HepG2 (cell line): Measurements from ENCODE around the gene STAT5A. TPM values are rescaled to one million over a fixed set of nuclear protein-coding genes. Genes with fewer than 3 reads are reported as not detected.

Experiments used
- ATAC-seq: fragments of 200-7000 bp; cut with Tn5 transposase; 3 replicates; pipeline ENCODE4 v1.9.1; 2020; ENCODE audit warnings: mild to moderate bottlenecking, moderate library complexity
- BruUV-seq: library from RNA; stranded (reverse); fragments of 400-500 nt; replicated peaks from 2 replicates; lab custom pipeline; 2021; lab: Mats Ljungman, UMichigan
- CTCF ChIA-PET: fragments of 300-600 bp; formaldehyde crosslinking; extraction: SDS; loops from one replicate; lab custom pipeline; 2021; ENCODE audit warnings: low total read pairs, inconsistent platforms, low intra/inter-chr PET ratio; lab: Yijun Ruan, JAX
- POLR2A ChIA-PET: fragments of 350-600 bp; sonication (Branson Sonifier 250); formaldehyde crosslinking; loops from one replicate; lab custom pipeline; 2020; ENCODE audit warnings: antibody characterized with exemption, inconsistent platforms; lab: Yijun Ruan, JAX
- DNase-seq: peaks from one replicate; pipeline ENCODE4 v3.0.0-alpha.2; 2015; ENCODE audit warnings: low spot score
- FAIRE-seq: peaks from 3 replicates; lab custom pipeline; 2011; peaks lifted over from hg19 to GRCh38; lab: Jason Lieb, UNC
- H2AFZ ChIP-seq: one replicate; pipeline ENCODE4 v1.6.1; 2011; ENCODE audit warnings: low read length, inconsistent platforms
- H3K27ac ChIP-seq: fragments of 300-600 bp; 3 replicates; pipeline ENCODE4 v1.8.0; 2011; ENCODE audit warnings: mixed run types, mild to moderate bottlenecking, mixed read lengths, low read length, inconsistent platforms; ENCODE audit not compliant: insufficient read depth; ENCODE audit errors: extremely low read length
- H3K27me3 ChIP-seq, 2 experiments: fragments of 200-600 bp in 1 of 2; 2 replicates in 1 of 2; 3 replicates in 1 of 2; pipeline versions ENCODE4 v1.6.0 to v1.8.0; 2011; ENCODE audit warnings: low read length in 2 of 2, mild to moderate bottlenecking in 2 of 2, moderate library complexity in 2 of 2, inconsistent platforms in 1 of 2; ENCODE audit not compliant: insufficient read depth in 2 of 2, control insufficient read depth in 1 of 2
- H3K36me3 ChIP-seq, 2 experiments: fragments of 200-600 bp in 1 of 2; replicated peaks in 1 of 2; 2 replicates in 1 of 2; 3 replicates in 1 of 2; pipeline versions ENCODE4 v1.5.1 to v1.8.0; 2011; ENCODE audit warnings: low read length in 2 of 2, inconsistent platforms in 1 of 2; ENCODE audit not compliant: insufficient read depth in 2 of 2, control insufficient read depth in 1 of 2
- H3K4me1 ChIP-seq: 2 replicates; pipeline ENCODE4 v1.5.1; 2012; ENCODE audit warnings: low read length, inconsistent platforms; ENCODE audit not compliant: insufficient read depth
- H3K4me2 ChIP-seq: 2 replicates; pipeline ENCODE4 v1.6.0; 2011; ENCODE audit warnings: low read depth, low read length, inconsistent platforms
- H3K4me3 ChIP-seq, 3 experiments: fragments of 200-600 bp in 1 of 3; sonication (generic), shearing (Covaris generic) in 1 of 3; replicated peaks in 1 of 3; 2 replicates each; pipeline ENCODE4 v1.5.1; 2011 to 2016; ENCODE audit warnings: low read length in 3 of 3, inconsistent platforms in 2 of 3, low read depth in 2 of 3, mild to moderate bottlenecking in 2 of 3, control low read depth in 1 of 3, mixed read lengths in 1 of 3; ENCODE audit not compliant: insufficient read depth in 1 of 3
- H3K79me2 ChIP-seq: one replicate; pipeline ENCODE4 v1.6.1; 2011; ENCODE audit warnings: low read length, inconsistent platforms; ENCODE audit not compliant: insufficient read depth
- H3K9ac ChIP-seq: 2 replicates; pipeline ENCODE4 v1.6.0; 2011; ENCODE audit warnings: mild to moderate bottlenecking, low read depth, low read length, inconsistent platforms; ENCODE audit not compliant: insufficient read depth
- H3K9me3 ChIP-seq: 2 replicates; pipeline ENCODE4 v1.5.1; 2012; ENCODE audit warnings: mild to moderate bottlenecking, low read length
- H4K20me1 ChIP-seq: 2 replicates; pipeline ENCODE4 v1.6.0; 2011; ENCODE audit warnings: inconsistent platforms, mild to moderate bottlenecking, low read length, moderate library complexity; ENCODE audit not compliant: insufficient read depth
- PAF1 ChIP-seq: IDR thresholded peaks from 2 replicates; pipeline ENCODE4 v1.6.1; 2016; ENCODE audit warnings: missing genetic modification reagents, missing compliant biosample characterization
- ZNF629 ChIP-seq: sonication (generic); formaldehyde crosslinking; conservative IDR thresholded peaks from 2 replicates; pipeline ENCODE4 v1.5.0; 2020; ENCODE audit warnings: missing genetic modification reagents
- ZNF770 ChIP-seq: sonication (generic); formaldehyde crosslinking; IDR thresholded peaks from 2 replicates; pipeline ENCODE4 v1.5.0; 2020; ENCODE audit warnings: mild to moderate bottlenecking, missing genetic modification reagents
- ZNF790 ChIP-seq: sonication (generic); formaldehyde crosslinking; IDR thresholded peaks from 2 replicates; pipeline ENCODE4 v1.8.0; 2022; ENCODE audit warnings: missing genetic modification reagents, mild to moderate bottlenecking, borderline replicate concordance
- ZNF878 ChIP-seq: sonication (generic); formaldehyde crosslinking; IDR thresholded peaks from 2 replicates; pipeline ENCODE4 v1.8.1; 2023; ENCODE audit warnings: mild to moderate bottlenecking, missing genetic modification reagents, moderate library complexity
- WGBS: methylation state at CpG from one replicate; pipeline ENCODE4 v1.1.6; 2017; ENCODE audit warnings: low lambda C conversion rate; 5-methylcytosine and 5-hydroxymethylcytosine counted together
- in situ Hi-C: cut with HindIII; loops from 2 replicates; pipeline ENCODE4 v1.10.0; 2017; ENCODE audit warnings: low pct_unique_long_range_greater_than_20kb; ENCODE audit not compliant: extremely low pct_ligation_motif_present
- intact Hi-C: fragments of 100-400 bp; cut with micrococcal nuclease; formaldehyde crosslinking; loops from one replicate; pipeline ENCODE4 v1.10.0; 2022; ENCODE audit not compliant: unreplicated experiment
- polyA plus RNA-seq, 8 experiments: library from polyadenylated mRNA; depleted of rRNA in 3 of 8; stranded (reverse) in 7 of 8; unstranded in 1 of 8; fragments of >200 nt; fragmentation: Illumina TruSeq in 4 of 8; extraction: Trizol in 4 of 8; gene quantifications; 2 replicates each; pipeline versions ENCODE4 v1.2.1 to v1.2.3, GENCODE V29; 2011 to 2016; ENCODE audit warnings: low read depth in 4 of 8, missing spikeins in 1 of 8, mixed read lengths in 1 of 8; ENCODE audit not compliant: insufficient read depth in 1 of 8
- total RNA-seq, 5 experiments: library from RNA; depleted of rRNA; stranded (reverse); fragments of >200 nt; fragmentation: Illumina TruSeq; extraction: Trizol; gene quantifications; 2 replicates each; pipeline ENCODE4 v1.2.3, GENCODE V29; 2016; ENCODE audit warnings: low read depth in 1 of 5

The STAT5A gene
- total and polyA plus RNA-seq, 2 of the 13 experiments (the other 11 are each of a cell fraction or from before 2014, with no cell fraction given), result 1.4 to 4.1 TPM

- TF ChIP-seq ZNF878 (CRISPR knock-in tag), result no peak
- TF ChIP-seq ZNF790 (CRISPR knock-in tag), result no peak
- TF ChIP-seq PAF1 (CRISPR knock-in tag), result no peak
- TF ChIP-seq ZNF629 (CRISPR knock-in tag), result peak; percentile 41; the same call in 1 of the 2 replicates
- no peak for TF ChIP-seq ZNF770 (CRISPR knock-in tag)
- POLR2A ChIA-PET, result interaction anchor here (0.7 to 2.6 kb wide), 2 partner anchors 9 to 1259 kb away, joined by 3 to 9 read pairs; partner anchors contain the start of gene KRTAP1-5
- Histone ChIP-seq H3K9ac (no peak overlapping the region), H3K27me3 (peaks cover 6 to 36% of the 10 kb centered on the region in 2 experiments; a peak in 4 of 5 replicates), H3K4me3 (no peak overlapping the region), H3K9me3 (no peaks in the 10 kb centered on the region), H3K4me1 (peaks cover 51% of the 10 kb centered on the region), H2AFZ (no peak overlapping the region), H3K27ac (no peak overlapping the region), H3K4me2 (no peak overlapping the region), H3K36me3 (no peaks in the 10 kb centered on the region), H3K79me2 (no peaks in the 10 kb centered on the region), H4K20me1 (no peaks in the 10 kb centered on the region)
- BruUV-seq, result no TSS peak
- no peak for DNase-seq
- in situ Hi-C loops (no loop called here), intact Hi-C loops (loop anchor here (1.0 to 10.0 kb wide), 2 partner anchors 7 to 62 kb away; no protein-coding TSS in a partner anchor)
- no peak for FAIRE-seq
- CTCF ChIA-PET, result no interaction called here
- no peak for ATAC-seq
- 56% methylated on average over 5 of the region's 5 CpGs for WGBS
Measured at GRCh38 chr17:42286411-42287221, 1.7 kb upstream of the STAT5A start.
